IPS-NIHi11 (cell line): ENCODE measurements around the gene PDE6C.

Source experiments
- DNase-seq: peaks from one replicate; pipeline ENCODE4 v3.0.0; 2012; ENCODE audit warnings: mixed read lengths, low spot score

Gene PDE6C

DNA sequence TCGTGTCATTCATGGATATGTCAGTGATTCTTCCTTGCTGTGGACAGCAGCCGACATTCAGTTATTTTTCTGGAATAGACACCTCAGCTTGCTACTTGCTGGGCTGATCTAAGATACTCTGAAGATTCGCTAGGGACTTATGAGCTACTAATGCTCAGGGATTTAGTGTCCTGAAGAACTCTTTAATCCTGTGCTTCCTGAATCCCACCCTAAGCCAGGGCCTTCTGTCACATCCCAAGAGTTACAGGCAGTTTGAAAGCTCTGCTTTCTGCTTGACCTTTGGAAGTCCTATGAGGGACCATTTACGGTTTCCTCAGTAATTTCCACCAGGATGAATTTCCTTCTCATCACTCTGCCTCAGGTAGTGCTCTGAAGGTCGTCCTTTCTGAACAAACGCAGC lies at the start of gene PDE6C:
Gene PDE6C (plus strand): TSS at position 227 of the 400 bp plus-strand sequence. CDS start 189 bp downstream, outside the sequence.
- no peak for DNase-seq

GRCh38 chr10:93565446-93565845 lies 46.9 kb upstream of the PDE6C start:
- no peak for DNase-seq

DNA sequence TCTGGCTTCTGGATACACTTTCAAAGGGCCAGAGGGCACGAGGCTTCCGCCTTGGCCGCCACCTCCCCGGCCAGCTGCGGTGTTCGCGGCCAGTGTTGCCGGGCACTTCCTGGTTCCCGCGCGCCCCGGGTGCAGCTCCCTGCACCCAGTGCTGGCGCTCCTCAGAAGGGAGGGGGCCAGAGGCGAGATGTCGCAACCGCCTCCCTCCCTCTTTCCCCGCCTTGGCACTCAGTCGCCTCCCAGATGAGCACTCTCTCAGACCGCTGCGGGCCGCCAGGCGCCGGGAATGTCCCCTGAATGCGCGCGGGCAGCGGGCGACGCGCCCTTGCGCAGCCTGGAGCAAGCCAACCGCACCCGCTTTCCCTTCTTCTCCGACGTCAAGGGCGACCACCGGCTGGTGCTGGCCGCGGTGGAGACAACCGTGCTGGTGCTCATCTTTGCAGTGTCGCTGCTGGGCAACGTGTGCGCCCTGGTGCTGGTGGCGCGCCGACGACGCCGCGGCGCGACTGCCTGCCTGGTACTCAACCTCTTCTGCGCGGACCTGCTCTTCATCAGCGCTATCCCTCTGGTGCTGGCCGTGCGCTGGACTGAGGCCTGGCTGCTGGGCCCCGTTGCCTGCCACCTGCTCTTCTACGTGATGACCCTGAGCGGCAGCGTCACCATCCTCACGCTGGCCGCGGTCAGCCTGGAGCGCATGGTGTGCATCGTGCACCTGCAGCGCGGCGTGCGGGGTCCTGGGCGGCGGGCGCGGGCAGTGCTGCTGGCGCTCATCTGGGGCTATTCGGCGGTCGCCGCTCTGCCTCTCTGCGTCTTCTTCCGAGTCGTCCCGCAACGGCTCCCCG lies 45.7 kb upstream of the PDE6C start, which contains the start of gene FFAR4:
Gene FFAR4 (plus strand): TSS at position 231 of the 842 bp plus-strand sequence. CDS start 56 bp downstream, at position 287.
- peak; percentile 81 for DNase-seq

- DNase-seq: no peak
Measured at GRCh38 chr10:93567277-93568104, 44.8 kb upstream of the PDE6C start.

- DNase-seq: no peak
Measured at GRCh38 chr10:93568105-93568390, 44.3 kb upstream of the PDE6C start.

DNA sequence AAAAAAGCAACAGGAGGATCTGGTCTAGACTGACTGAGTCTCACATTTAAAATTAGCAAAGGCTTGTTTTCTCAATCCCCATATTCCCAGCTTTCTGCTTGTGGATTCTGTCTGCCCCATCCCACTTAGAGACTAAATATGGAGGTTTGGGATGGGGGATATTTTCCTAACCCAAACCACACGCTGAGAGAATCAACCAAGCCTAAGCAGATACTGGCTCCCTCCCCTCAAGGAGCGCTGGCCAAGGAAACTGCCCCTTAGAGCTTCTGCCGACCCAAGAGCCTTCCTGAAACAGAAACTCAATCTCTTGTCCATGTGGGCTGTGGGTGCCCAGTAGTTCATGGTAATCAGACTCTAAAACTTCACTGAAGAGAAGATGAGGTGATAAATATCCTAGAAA lies 42.0 kb upstream of the PDE6C start:
- no peak for DNase-seq

DNA sequence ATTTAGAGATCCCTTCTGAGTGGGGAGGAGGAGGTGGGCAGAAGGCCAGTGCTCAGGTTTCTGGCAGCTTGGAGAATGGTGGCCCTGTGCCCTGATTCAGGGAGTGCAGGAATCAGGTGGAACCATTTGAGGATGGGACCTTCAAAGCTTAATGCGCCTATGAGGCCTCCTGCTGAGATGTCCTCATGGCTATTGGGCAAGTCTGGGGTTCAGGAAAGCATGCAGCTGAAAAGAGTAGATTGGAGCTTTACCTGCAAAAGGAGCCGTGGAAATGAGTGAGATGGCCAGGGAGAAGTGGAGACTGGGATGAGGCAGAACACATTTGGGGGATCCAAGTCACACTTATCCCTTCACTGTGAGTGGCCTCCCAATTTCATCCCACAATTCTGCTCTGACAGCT lies 39.7 kb upstream of the PDE6C start:
- no peak for DNase-seq

DNA sequence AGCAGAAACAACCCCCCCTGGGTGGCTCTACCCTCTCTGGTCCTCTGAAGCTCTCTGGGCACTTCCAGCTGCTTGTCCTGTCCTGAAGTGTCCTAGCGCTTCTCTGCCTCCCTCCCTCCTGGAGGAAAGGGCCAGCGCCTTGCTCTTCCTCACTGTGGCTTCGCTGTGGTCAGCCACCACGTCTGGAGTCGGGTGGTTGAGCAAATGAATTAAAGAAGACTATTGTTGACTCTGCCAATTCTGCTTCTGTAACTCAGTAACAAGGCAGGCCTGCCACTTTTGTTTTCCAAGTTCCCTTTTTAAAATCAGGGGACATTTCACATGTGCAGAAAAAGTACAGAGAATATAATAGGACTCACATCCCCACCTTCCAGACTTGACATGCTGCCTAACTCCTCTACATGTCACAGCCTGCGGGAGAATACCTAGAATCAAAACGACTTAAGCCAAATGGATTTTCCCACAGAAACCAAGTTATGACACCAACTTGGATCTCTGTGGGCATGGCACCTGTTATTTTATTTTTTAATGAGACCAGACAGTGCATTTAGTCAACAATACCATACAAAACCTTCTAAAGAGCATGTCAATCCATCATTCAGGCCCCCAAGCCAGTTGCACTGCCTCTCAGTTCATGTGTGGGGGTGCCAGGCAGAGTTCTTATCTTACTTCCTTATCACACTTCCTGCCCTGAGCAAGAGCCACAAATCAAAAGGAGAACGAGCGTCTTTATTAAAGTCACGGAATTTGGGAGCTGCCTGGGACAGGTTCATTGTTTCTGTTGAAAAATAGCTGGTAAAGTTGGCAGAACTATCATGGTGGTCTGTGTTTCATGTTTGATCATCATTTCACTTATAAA lies 39.1 kb upstream of the PDE6C start:
- DNase-seq: no peak

- no peak for DNase-seq
Measured at GRCh38 chr10:93573924-93574323, 38.4 kb upstream of the PDE6C start.

GRCh38 chr10:93576888-93577287 lies 35.4 kb upstream of the PDE6C start:
- DNase-seq: no peak

GRCh38 chr10:93577565-93577964 lies 34.8 kb upstream of the PDE6C start:
- no peak for DNase-seq

DNA sequence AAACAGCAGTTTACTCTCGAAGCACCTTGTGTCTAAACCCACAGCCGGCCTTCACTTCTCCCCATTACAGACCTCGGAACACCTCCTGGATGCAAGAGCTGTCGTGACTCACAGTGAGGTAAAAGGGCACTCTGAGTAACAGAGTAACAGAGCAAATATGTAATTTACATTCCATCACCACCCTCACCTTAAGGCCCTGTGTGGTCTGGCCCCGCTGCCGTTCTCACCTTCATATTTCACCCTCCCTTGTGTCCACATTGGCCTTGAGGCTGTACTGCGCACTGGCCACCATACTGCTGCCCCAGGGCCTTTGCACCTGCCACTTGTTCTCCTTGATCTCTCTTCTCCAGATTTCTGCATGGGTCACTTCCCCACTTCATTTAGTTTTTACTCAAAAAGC lies 33.2 kb upstream of the PDE6C start:
- no peak for DNase-seq

GRCh38 chr10:93579985-93580711 lies 32.2 kb upstream of the PDE6C start:
- no peak for DNase-seq

- DNase-seq: peak; percentile 61
Measured at GRCh38 chr10:93580828-93581227, 31.5 kb upstream of the PDE6C start.

- DNase-seq: no peak
Measured at GRCh38 chr10:93584445-93584844, 27.9 kb upstream of the PDE6C start.

GRCh38 chr10:93589648-93590562 lies 22.4 kb upstream of the PDE6C start:
- no peak for DNase-seq

DNA sequence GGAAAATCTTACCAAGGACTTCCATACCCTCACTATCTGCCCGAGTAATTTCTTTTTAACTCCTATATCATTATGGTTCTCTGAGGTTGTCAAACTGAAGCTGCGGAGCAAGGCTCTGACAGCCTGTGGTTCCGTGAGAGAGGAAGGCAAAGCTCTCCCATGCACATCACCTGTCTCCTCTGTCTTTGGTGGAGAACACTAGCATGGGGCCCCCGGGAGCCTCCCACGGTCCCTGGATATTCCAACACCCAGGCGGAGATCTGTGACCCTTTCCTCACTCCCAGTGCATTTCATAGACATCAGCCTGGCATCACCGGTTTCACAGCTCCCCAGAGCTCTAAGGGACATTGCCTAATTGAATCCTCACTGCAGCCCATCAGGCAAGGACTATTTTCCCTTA lies 21.7 kb upstream of the PDE6C start:
- DNase-seq: no peak

- peak; percentile 59 for DNase-seq
Measured at GRCh38 chr10:93591065-93591808, 21.1 kb upstream of the PDE6C start.

DNA sequence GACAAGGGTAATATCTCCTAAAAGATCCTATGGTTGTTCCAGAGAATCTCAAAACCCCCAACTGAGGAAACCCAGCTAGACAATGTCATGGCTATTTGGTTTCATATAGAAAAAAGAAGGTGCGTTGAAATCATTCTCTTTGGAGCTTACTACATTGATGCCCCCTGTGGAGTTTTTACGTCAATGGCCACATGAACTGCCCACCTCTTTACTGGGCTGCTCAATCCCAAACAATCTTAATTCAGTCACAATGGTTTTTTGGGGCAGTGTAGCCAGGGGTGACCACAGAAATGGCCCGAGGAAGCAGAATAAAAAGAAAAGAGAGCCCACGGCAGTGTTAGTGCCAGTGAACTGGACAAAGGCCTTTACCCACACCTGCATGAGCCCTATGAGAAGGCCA lies 19.1 kb upstream of the PDE6C start:
- no peak for DNase-seq

DNA sequence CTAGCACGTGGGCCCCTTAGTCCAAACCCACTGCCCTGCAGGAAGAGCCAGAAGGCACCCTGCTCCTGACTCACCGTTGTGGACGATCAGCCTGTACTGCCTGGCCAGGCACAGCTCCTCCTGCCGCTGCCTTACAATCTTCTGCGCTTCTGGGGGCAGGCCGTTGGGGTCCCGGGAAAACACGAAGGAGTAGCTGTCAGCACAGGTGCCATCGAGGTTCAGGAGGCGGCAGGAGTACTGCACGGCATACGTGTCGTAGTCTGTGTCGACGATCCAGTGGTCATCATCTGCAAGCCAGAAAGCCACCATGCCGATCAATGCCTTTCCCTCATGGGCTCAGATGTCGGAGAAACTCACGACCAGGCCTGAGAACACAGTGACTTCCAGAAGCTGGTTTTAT lies 18.6 kb upstream of the PDE6C start:
- DNase-seq: no peak
